ENCODE results near the gene C19orf38. TPM values are rescaled to one million over a fixed set of nuclear protein-coding genes. Genes with fewer than 3 reads are reported as not detected.
"Not testable (repeated sequence)": the region's sequence is repeated elsewhere in the genome, so short reads cannot be mapped to it uniquely, and the experiment has no call there.

Gene C19orf38
- total and polyA plus RNA-seq, 2 experiments from 2014 or later = 0.33 to 0.64 TPM

DNA sequence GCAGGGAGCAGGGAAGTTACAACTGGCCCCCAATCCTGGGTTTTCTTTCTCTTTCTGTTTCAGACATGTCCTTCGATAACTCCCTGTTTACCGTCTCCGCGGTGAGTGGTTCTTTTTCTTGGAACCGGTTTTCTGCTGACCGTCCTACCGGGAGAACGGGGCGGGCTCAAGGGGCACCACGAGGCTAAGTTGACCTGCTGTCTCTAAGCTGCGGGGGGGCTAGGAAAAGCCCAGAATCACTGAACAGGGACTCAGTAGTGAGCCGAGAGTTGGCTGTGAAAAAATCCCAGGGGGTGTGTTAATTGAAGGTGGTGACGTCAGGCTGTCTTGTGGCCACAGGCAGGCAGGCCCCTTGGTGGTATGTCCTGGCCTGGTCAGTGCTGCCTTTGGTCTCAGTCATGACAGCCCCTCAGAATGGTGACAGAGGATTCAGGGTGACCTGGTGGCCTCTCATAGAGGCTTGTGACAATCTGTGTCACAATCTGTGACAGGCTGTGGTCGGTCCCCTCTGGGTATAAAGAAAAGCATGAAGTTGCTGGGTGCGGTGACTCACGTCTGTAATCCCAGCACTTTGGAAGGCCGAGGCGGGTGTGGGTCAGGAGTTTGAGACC, 15.0 kb downstream of the C19orf38 start:
- no peaks in the 10 kb centered on the region for H3K27me3 ChIP-seq
- H3K4me3 ChIP-seq = no peak overlapping the region
- no peaks in the 10 kb centered on the region for H3K36me3 ChIP-seq
- TF ChIP-seq, protein P1, sequence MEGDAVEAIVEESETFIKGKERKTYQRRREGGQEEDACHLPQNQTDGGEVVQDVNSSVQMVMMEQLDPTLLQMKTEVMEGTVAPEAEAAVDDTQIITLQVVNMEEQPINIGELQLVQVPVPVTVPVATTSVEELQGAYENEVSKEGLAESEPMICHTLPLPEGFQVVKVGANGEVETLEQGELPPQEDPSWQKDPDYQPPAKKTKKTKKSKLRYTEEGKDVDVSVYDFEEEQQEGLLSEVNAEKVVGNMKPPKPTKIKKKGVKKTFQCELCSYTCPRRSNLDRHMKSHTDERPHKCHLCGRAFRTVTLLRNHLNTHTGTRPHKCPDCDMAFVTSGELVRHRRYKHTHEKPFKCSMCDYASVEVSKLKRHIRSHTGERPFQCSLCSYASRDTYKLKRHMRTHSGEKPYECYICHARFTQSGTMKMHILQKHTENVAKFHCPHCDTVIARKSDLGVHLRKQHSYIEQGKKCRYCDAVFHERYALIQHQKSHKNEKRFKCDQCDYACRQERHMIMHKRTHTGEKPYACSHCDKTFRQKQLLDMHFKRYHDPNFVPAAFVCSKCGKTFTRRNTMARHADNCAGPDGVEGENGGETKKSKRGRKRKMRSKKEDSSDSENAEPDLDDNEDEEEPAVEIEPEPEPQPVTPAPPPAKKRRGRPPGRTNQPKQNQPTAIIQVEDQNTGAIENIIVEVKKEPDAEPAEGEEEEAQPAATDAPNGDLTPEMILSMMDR (IDR thresholded peaks at IDR 0.05; ENCODE audit: low read depth, low read length) = no peak
- DNase-seq (ENCODE audit: low read depth in 1 of 2, low spot score in 1 of 2) = peak; percentile 8 to 38
- H3K4me1 ChIP-seq (ENCODE audit: low read depth) = peaks cover 3% of the 10 kb centered on the region
- no peak overlapping the region for H3K27ac ChIP-seq
- no peaks in the 10 kb centered on the region for H3K9me3 ChIP-seq (ENCODE audit: low read depth)

DNA sequence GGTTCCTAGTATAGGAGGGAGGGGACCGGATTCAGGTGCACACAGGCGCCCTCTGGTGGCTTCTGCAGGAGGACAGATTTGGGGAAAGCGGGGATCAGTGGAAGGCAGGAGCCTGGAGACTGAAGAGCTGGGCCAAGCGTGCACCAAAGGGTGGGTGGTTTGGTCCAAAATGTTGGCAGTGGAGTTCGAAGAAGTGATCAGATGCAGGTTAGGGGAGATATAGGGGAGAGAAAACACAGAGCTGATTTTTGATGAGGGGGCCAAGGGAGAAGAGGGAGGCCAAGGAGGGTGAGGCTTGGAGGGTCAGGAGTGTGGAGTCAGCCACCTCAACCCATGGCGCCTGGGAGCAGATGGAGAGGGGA, 16.3 kb downstream of the C19orf38 start:
- TF ChIP-seq, protein P1 (IDR thresholded peaks at IDR 0.05; ENCODE audit: low read depth, low read length) = peak; percentile 92
- peak; percentile 84 to 85 for DNase-seq (ENCODE audit: low read depth in 1 of 2, low spot score in 1 of 2)
- peaks cover 3% of the 10 kb centered on the region for H3K4me1 ChIP-seq (ENCODE audit: low read depth)
- H3K36me3 ChIP-seq = no peaks in the 10 kb centered on the region
- no peak overlapping the region for H3K4me3 ChIP-seq
- no peaks in the 10 kb centered on the region for H3K27me3 ChIP-seq
- no peaks in the 10 kb centered on the region for H3K9me3 ChIP-seq (ENCODE audit: low read depth)
- no peak overlapping the region for H3K27ac ChIP-seq

DNA sequence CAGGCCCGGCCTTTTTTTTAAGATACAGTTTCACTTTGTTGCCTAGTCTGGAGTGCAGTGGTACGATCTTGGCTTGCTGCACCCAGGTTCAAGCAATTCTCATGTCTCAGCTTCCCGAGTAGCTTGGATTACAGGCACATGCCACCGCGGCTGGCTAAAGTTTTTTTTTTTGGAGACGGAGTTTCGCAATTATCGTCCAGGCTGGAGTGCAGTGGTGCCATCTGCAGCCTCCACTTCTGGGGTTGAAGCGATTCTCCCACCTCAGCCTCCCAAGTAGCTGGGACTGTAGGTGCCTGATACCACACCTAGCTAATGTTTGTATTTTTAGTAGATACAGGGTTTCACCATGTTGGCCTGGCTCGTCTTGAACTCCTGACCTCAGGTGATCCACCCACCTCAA, 18.3 kb downstream of the C19orf38 start:
- Histone ChIP-seq H3K27me3 (no peaks in the 10 kb centered on the region), H3K27ac (no peak overlapping the region), H3K4me3 (no peak overlapping the region), H3K4me1 (ENCODE audit: low read depth) (peaks cover 3% of the 10 kb centered on the region), H3K9me3 (ENCODE audit: low read depth) (no peaks in the 10 kb centered on the region), H3K36me3 (no peaks in the 10 kb centered on the region)
- no peak for DNase-seq (ENCODE audit: low read depth in 1 of 2, low spot score in 1 of 2)
- TF ChIP-seq, protein P1 (IDR thresholded peaks at IDR 0.05; ENCODE audit: low read depth, low read length) = no peak

DNA sequence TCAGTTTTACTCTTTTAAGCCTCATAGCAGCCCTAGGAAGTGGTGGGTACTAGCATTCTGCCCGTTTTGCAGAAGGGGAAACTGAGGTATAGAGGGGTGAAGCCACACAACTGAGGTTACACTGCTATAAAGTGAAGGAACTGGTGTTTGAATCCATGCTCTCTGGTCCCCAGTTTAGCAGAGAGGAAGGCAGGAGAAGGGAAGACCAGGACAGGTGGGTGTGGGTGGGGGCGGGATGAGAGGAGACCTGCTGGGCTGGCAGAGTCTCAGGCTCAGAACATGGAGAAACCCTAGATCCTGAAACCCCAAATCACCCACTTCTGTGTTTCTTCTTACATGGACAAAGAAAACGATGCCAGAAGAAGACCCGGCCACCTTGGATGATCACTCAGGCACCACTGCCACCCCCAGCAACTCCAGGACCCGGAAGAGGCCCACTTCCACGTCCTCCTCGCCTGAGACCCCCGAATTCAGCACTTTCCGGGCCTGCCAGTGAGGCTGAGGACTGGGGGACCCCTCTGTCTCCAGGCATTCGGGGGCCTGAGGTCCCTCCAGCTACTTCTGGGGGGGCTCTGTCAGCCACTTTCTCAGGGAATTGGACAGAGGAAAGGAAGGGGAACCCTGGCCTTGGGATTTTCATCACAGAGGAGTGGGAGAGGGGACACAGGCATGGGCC, 20.8 kb downstream of the C19orf38 start:
- Histone ChIP-seq H3K27me3 (no peaks in the 10 kb centered on the region), H3K4me3 (no peak overlapping the region), H3K4me1 (ENCODE audit: low read depth) (peaks cover 6% of the 10 kb centered on the region), H3K27ac (no peak overlapping the region), H3K36me3 (no peaks in the 10 kb centered on the region), H3K9me3 (ENCODE audit: low read depth) (no peaks in the 10 kb centered on the region)
- TF ChIP-seq, protein P1 (IDR thresholded peaks at IDR 0.05; ENCODE audit: low read depth, low read length) = no peak
- no peak for DNase-seq (ENCODE audit: low read depth in 1 of 2, low spot score in 1 of 2)

DNA sequence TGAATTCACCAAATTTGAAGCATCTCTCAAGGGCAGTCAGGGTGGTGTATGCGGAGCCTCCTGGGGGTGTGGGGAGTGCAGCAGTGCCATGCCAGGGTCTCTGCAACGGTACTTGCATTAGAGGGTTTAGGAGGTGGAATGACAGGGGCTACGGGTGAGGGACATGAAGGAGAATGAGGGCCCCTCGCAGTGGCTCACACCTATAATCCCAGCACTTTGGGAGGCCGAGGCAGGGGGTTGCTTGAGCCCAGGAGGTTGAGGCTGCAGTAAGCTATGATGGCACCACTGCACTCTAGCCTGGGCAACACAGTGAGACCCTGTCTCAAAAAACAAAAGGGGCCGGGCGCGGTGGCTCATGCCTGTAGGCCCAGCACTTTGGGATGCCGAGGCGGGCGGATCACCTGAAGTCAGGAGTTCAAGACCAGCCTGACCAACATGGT, 21.7 kb downstream of the C19orf38 start:
- H3K4me3 ChIP-seq; DNase-seq (ENCODE audit: low read depth in 1 of 2, low spot score in 1 of 2); H3K27ac ChIP-seq: not testable (repeated sequence)

DNA sequence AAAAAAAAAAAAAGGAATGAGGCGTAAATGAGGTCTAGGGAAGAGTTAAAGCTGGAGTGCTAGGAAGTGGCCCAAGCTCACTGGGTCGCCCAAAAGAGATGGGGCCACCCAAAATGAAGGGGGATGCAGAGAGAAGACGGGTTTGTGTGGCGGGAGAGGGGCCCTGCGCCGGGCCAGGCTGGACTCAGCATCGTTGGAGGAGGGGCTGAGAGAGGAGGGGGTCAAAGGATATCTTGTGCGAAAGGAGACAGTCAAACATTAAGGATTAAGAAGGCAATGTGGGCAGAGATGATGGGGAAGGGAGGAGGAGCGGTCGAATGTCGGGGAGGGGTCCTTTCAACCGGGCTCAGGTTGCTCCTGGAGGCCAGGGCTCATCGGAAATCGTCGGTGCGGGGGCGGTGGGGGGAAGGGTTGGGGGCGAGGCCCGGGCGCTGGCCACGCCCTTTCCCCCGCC, 22.3 kb downstream of the C19orf38 start:
- peak overlapping the region; percentile 55 for H3K27ac ChIP-seq
- peaks cover 6% of the 10 kb centered on the region for H3K4me1 ChIP-seq (ENCODE audit: low read depth)
- no peak for DNase-seq (ENCODE audit: low read depth in 1 of 2, low spot score in 1 of 2)
- no peaks in the 10 kb centered on the region for H3K36me3 ChIP-seq
- no peaks in the 10 kb centered on the region for H3K27me3 ChIP-seq
- no peaks in the 10 kb centered on the region for H3K9me3 ChIP-seq (ENCODE audit: low read depth)
- TF ChIP-seq, protein P1 (IDR thresholded peaks at IDR 0.05; ENCODE audit: low read depth, low read length) = no peak
- peak overlapping the region; percentile 38 for H3K4me3 ChIP-seq

More for the DNA sequence above, 21.7 kb downstream of the C19orf38 start:
- H3K27me3 ChIP-seq; H3K9me3 ChIP-seq (ENCODE audit: low read depth); H3K36me3 ChIP-seq; H3K4me1 ChIP-seq (ENCODE audit: low read depth): not testable (repeated sequence)

All from cardiac muscle cell (in vitro differentiated cells and primary cell).